HepG2 (cell line): ENCODE results near the gene BMPR1B.

Experiments used
- CTCF ChIP-seq: sonication (generic); formaldehyde crosslinking; IDR thresholded peaks from 2 replicates; pipeline ENCODE4 v1.5.0; 2020; ENCODE audit warnings: mild to moderate bottlenecking, missing genetic modification reagents, moderate library complexity
- E2F2 ChIP-seq: sonication (generic); formaldehyde crosslinking; IDR thresholded peaks from 2 replicates; pipeline ENCODE4 v1.4.0; 2020; ENCODE audit warnings: missing genetic modification reagents, borderline replicate concordance
- EP300 ChIP-seq, 3 experiments: sonication (generic) in 1 of 3; formaldehyde crosslinking in 1 of 3; IDR thresholded peaks; 2 replicates each; pipeline versions ENCODE4 v1.5.1 to v1.6.1; 2011 to 2020; ENCODE audit warnings: low read depth in 2 of 3, low read length in 2 of 3, borderline replicate concordance in 1 of 3, improper control_type of control experiment in 1 of 3, mild to moderate bottlenecking in 1 of 3, missing genetic modification reagents in 1 of 3, moderate library complexity in 1 of 3
- FOXK1 ChIP-seq: sonication (generic); formaldehyde crosslinking; IDR thresholded peaks from 2 replicates; pipeline ENCODE4 v1.4.0; 2020; ENCODE audit warnings: low read depth, missing genetic modification reagents, borderline replicate concordance
- HOMEZ ChIP-seq: IDR thresholded peaks from 2 replicates; pipeline ENCODE4 v1.6.1; 2016; ENCODE audit warnings: low read depth
- MAFF ChIP-seq: IDR thresholded peaks from 2 replicates; pipeline ENCODE4 v1.6.1; 2011; ENCODE audit warnings: low read depth, low read length, improper control_type of control experiment
- NR2F1 ChIP-seq, 2 experiments: fragments of 450-650 bp in 1 of 2; formaldehyde crosslinking in 1 of 2; IDR thresholded peaks; 2 replicates each; pipeline versions ENCODE4 v1.5.0 to v1.6.1; 2016 to 2020; ENCODE audit warnings: mild to moderate bottlenecking in 1 of 2, missing compliant biosample characterization in 1 of 2, missing genetic modification reagents in 1 of 2, moderate library complexity in 1 of 2
- PHB2 ChIP-seq: fragments of 450-650 bp; IDR thresholded peaks from 2 replicates; pipeline ENCODE4 v1.6.1; 2018; ENCODE audit not compliant: partially characterized antibody
- TCF12 ChIP-seq, 2 experiments: fragments of 450-650 bp in 1 of 2; sonication (generic) in 1 of 2; formaldehyde crosslinking in 1 of 2; IDR thresholded peaks; 2 replicates each; pipeline versions ENCODE4 v1.6.1 to v1.8.0; 2017 to 2022; ENCODE audit warnings: antibody characterized with exemption in 1 of 2, mild to moderate bottlenecking in 1 of 2, missing genetic modification reagents in 1 of 2, moderate library complexity in 1 of 2
- ZFP36 ChIP-seq: fragments of 150-350 bp; IDR thresholded peaks from 2 replicates; pipeline ENCODE4 v1.6.1; 2018; ENCODE audit warnings: borderline replicate concordance, low read length, low read depth; ENCODE audit not compliant: partially characterized antibody
- ZNF441 ChIP-seq: sonication (generic); formaldehyde crosslinking; IDR thresholded peaks from 2 replicates; pipeline ENCODE4 v1.7.0; 2021; ENCODE audit warnings: missing genetic modification reagents, borderline replicate concordance

GRCh38 chr4:94976371-94977011 lies 218.7 kb downstream of the BMPR1B start:
- TF ChIP-seq NR2F1 (CRISPR knock-in tag; IDR thresholded peaks at IDR 0.05) = no peak
- TF ChIP-seq CTCF (CRISPR knock-in tag) = no peak
- TF ChIP-seq E2F2 = no peak
- TF ChIP-seq HOMEZ (CRISPR knock-in tag) = no peak
- no peak for TF ChIP-seq MAFF
- TF ChIP-seq FOXK1 (CRISPR knock-in tag) = no peak
- no peak for TF ChIP-seq PHB2
- no peak for TF ChIP-seq EP300 (IDR thresholded peaks at IDR 0.05; ENCODE audit: low read depth in 2 of 2, low read length in 2 of 2)
- no peak for TF ChIP-seq EP300 (CRISPR knock-in tag; IDR thresholded peaks at IDR 0.05; ENCODE audit: borderline replicate concordance)
- TF ChIP-seq TCF12 (IDR thresholded peaks at IDR 0.05) = no peak
- no peak for TF ChIP-seq TCF12 (CRISPR knock-in tag; IDR thresholded peaks at IDR 0.05)
- no peak for TF ChIP-seq ZFP36
- no peak for TF ChIP-seq ZNF441 (CRISPR knock-in tag)
